HG03159 (cell line): ENCODE measurements around the gene ZNF827.

Experiments
- ATAC-seq: cut with Tn5 transposase; IDR thresholded peaks from one replicate; pipeline ENCODE4 v1.9.1; 2021; ENCODE audit warnings: mild to moderate bottlenecking, moderate library complexity; ENCODE audit not compliant: unreplicated experiment

ZNF827 gene

DNA sequence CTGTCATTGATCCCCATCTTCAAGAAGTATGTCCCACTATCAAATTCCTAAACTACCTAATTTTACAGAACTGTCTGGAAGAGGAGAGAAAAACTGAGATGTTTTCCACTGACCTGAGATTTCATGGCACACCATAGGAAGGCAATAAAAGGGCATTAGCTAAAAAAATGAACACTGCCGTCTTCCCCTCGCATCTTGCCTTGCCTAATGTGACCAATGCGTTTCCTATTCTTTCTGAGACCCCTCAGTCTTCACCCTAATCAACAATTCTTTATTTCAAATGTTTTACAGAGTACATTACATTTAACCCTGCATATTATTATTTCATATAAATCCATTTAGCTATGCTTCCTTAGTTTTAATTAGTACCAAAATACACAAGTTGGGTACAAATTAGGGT lies 43.6 kb downstream of the ZNF827 start:
- ATAC-seq, result no peak

DNA sequence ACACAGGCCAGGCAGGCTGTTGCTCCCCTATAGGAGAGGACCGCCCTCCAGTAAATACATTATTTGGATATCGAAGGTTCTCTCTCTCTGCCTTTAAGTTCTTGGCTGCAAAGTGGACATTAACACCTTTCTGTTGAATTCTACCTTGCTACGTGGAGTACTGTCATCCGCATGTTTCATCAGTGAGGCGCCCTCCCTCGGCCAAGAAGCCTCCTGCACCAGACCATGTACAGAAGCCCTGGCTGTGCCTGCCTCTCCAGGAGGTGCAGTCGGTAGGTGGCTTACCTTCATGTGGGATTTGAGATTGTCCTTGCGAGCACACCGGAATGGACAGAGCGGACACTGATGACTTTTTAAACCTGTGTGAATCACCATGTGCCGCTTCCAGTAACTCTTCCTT lies 46.7 kb downstream of the ZNF827 start:
- no peak for ATAC-seq

DNA sequence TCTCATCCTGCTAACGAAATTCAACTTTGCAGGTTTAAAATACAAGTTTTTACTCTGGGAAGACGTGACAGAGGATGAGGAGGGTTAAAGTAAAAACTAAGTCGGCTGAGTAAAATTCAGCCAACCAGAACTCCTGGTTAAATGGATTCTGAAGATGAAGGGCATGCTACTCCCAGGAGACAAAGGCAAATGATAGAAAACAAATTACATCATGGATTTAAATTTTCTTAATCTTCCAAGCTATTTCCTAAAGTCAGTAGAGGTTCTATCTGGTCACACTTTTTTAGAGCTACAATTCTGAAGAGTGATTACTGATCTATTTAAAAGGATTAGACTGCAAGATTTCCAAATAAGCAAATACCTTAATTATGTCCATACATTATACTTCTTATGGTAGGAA lies 47.9 kb downstream of the ZNF827 start:
- ATAC-seq, result no peak

DNA sequence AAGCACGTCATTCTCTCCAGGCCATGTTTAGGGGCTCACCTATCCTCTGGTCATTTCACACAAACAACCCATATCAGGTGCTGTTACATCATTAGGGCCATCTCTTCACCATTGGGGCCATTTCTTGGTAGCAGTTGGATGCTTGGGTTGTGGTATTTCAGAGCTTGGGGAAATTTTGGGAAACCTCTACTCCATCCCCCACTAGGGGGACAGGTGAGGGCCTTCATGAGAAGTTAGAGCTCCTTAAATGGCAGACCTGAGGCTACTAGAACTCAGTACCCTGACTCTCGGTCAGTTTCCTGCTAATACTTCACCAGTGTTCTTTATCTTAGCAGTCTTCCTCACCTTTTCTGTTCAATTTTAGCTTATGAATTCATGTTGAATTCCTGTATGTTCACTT lies 50.2 kb downstream of the ZNF827 start:
- ATAC-seq, result no peak

DNA sequence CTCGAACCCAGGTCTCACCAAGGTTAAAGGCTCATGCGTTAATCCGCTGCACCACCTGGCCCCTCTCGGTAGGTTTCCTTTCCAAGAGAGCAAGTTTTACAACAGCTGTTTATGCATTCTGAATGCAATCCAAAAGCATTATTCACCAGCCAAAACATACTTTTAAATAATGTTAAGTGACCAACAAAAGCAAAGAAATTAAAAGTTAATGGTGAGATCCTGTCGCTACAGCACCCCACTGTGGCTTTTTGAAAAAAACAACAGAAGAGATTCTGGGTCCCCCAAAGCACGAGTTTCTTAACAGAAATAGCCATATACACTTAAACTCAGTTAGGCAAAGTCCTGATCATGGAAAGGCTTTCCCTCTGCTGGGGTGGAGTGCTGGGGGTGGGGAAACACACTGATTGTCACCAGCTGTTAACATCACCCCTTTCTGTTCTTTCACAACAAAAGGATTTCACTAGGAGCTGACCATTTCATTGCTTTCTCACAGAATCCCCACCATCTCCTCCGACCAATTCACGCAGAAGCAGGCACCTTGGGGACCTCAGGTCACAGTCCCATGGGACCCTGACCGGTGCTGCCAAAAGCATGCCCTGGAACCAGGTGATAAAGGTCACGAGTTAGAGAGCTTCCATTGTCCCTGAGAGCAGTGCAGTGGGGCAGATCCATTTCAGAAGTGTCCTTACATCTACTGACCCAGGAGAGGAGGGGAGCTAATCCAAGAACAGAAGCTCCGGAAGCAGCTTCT lies 51.2 kb downstream of the ZNF827 start:
- ATAC-seq, result no peak

DNA sequence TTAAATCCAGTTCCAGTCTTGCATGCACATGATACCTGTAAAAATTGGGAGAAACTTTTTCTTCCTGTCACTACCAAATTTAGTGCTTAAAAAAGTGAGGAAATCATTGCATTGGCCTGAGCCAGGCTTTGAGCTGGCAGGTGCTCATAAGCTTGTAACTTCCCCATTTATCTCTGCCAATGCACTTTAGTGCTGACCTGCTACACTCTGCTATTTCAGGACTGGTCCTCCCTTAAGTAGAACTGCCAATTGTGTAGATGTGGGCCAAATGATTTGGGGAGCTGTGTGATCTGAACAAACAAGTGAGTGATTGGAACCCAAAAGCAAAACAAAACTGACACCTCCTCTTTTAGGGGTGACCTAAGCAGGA lies 51.8 kb downstream of the ZNF827 start:
- no peak for ATAC-seq

DNA sequence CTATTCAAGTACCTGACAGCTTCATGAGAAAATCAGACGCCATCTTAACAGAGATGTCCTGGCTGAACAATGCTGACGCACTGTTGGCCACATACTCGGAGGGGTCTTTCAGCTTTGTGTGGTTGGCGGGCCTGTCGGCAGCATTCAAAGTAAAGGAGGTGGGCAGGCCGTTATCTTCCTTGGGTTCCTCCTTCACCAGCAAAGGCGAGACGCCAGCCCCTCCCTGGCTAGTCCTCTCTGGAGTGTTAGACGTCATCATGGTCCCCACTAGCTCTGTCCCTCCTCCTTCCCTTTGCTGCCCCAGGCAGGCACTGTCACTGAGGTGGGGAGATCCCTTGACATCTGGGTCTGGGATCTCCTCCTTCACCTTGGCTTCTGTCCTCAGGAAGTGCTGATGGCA lies 53.0 kb downstream of the ZNF827 start:
- no peak for ATAC-seq

DNA sequence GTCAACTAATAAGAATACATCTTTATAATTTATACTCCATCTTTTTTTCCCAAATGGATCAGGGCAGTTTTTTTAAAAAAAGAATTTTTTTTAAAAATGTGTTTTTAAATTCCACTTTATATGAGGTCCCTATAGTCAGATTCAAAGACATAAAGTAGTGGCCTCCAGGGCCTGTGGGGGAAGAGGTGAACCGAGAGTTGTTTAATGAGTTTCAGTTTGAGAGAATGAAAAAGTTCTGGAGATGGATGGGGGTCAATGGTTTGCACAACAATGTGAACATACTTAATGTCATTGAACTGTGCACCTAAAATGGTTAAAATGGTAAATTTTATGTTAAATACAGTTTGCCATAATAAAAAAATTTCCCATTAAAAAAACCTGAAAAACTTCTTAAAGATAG lies 53.8 kb downstream of the ZNF827 start:
- no peak for ATAC-seq

DNA sequence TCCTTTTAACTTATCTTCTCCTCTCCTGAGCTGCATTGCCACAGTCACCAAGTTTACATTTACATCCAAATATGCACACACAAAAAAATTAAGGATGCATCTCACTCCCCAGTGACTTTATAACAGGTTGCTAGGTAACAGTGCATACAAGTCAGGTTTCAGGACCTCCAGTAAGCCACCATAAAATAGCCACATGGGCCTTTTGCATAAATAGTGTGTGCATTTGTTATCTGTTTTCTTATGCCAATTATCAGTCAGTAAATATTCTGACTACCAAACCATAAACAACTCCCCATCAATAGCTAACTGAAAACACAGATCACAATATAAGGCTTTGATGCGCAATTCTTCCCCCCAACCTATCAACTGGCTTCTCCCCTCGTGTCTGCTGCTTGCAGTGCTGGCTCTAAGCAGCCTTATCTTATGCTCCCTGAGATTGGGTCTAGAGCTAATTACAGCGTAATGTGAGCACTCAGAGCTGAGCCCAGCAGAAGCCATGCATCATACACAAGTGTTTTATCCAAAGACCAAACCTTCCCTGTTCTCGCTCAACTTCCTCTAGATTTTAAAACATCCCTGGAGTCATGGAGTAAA lies 55.4 kb downstream of the ZNF827 start:
- ATAC-seq, result no peak

DNA sequence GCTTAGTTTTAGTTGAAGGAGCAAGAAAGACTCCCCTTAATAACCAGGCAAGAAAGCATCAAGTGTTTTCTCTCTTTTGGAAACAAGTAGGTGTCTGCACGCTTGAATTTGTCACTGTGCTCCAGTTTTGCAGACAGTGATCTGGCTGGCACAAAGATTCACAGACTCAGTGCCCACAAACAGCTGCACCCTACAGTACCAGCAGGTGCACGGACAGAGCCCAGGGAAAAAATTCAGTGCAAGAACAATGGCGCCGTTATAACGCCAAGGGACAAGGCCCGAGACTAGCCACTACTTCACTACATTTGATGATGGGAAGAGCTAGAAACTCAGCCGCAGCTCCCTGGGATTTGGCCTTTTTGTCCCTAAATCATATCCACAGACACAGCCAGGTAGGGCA lies 56.0 kb downstream of the ZNF827 start:
- ATAC-seq, result no peak

DNA sequence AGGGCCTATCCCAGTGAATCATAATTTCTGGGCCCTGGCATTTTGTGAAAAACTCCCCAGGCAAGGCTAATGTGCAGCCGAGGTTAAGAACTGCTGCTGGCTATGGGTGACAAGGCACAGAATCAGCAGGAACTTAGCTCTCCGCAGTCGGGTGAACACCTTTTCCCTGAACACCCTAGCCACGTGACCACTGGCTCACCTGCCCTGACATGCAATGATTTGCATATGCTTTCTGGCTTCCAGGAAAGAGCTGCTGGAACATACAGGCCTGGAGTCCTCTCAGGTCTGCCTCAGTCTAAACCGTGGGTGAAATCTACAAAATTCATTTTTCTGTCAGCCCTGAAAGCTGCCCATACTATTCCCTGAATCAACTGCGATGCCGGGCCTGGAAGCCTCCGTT lies 56.6 kb downstream of the ZNF827 start:
- ATAC-seq, result peak; percentile 49

DNA sequence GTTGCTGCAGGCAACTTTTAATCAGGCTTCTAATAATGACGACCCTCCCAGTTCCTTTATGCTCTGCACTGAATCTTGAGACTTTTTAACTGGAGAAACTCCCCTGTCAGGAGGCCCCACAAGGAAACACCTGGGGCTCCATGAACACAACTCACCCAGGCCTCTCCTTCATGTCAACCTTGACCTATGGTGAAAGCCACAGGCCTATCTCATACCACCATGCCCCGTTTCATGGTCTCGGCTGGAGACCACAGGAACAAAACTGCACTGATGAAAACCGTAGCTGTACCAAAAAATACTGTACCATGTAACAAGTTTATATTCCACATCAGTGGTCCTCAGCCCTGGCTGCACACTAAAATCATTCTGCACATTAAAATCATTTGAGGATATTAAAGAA lies 57.0 kb downstream of the ZNF827 start:
- no peak for ATAC-seq

DNA sequence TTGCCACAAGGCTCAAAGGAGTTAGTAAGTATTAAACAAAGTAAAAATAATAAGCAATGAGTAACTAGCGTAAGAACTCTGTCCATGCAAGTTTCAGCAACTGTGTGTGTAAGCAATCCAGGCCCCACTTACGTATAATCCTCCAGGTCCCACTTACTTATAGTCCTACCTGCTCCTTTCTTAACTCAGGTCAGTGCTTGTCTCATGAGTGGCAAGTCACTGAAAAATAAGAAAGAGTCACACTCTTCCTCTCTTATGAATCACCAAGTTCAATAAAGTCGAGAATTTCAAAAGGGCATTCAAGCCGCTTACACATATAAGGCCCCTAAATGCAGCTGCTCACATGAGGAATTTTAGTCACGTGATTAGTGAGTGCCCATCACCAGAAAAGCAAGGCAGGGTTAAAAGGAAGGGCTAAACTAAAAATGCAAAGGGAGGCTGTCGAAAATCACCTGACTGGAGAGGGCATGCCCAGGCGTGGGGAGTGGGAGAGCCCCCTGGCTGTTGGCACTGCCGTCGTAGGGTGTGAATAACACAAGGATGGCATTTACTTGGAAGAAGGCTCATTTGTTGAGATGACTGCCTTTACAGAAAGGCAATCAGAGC lies 58.2 kb downstream of the ZNF827 start:
- no peak for ATAC-seq

DNA sequence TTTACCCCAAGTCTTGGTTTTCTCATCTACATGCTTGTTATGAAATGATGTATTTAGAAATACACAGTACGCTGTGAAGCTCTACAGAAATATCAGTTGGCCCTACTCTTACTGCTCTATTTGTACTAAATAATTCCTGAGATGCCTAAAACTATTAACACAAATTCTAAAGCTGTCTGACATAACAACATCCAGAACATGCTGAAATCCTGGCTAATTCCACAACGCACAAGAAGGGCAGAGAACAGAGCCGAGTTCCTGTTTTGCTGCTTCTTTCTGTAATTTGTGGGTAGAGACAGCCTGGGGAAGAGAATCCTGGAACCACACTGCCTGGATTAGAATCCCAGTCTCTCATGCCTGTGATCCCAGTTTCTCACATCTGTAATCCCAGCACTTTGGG lies 59.0 kb downstream of the ZNF827 start:
- ATAC-seq, result no peak

DNA sequence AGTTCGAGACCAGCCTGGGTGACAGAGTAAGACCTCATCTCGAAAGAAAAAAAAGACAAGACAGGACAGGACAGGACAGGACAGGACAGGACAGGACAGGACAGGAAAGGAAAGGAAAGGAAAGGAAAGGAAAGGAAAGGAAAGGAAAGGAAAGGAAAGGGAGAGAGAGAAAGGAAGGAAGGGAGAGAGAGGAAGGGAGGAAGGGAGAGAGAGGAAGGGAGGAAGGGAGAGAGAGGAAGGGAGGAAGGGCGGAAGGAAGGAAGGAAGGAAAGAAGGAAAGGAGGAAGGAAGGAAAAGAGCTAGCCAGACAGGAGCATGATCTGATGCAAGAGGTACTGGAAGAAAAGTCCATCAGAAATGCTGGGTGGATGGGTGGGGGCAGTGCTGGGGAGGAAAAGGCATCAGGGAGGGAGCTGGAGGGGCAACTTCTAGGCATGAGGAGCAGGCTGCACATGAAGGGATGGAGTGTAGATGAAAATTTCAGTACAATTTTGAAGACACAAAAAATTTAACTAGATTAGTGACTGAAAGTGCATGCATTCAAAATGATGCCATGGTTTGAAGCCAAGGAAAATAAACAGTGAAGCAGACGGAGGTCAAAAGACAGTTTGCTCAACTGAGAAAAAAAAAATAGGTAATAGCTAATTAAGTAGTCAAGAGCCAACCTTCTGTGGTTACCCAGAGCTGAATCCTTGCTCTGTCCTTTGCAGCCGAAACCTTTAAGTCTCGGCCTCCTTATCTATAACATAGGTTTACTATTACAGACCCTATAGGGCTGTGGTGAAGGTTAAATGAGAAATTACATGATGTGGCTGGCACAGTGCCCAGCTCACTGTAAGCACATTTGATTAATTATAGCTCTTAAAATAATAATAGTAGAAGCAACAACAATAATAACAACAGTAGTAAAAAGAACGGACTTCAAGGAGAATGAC lies 59.9 kb downstream of the ZNF827 start:
- ATAC-seq, result no peak

DNA sequence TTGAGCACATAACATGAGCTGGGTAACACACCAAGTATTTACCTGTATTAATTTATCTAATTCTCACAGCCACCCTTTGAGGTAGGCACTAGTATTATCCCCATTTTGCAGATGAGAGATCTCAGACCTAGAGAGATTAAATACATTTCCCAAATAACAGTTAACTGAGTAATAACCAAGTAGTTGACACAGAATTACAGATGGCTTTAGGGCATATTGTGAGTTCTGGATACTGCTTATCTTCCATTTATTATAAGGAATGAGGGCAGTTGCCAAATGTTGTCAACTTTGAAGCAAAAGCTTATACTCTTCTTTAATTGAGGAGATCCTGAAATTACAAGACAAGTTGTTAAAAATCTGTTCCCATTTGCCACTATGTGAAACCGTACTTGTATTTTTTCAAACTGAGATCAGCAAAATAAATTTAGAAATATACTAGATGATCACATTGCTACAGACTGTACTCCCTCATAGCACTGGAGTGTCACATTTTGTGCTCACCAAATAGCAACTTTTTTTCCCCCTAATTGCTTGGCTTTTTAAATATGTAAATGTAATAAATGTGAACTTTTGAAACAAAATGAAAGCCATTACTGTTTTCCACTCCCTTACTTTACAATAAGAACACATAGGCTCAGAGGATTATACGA lies 62.0 kb downstream of the ZNF827 start:
- no peak for ATAC-seq

DNA sequence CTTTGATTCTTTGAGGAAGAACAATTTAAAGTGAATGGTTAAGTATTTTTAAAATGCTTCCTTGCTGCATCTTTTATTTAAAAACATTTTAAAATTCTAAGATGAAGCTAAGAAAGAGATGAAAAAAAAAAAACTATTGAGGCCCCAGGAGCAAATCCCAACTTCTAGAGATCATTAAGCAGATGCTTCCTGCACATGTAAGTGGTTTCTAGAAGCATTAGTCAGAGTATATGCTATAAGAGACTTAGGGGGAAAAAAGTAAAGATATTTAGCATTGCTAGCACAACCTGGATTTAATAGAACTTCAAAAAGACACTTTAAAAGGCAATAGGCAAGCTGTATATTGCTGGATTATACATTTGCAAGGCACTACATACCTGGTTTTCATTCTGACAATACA lies 64.7 kb downstream of the ZNF827 start:
- ATAC-seq, result no peak

DNA sequence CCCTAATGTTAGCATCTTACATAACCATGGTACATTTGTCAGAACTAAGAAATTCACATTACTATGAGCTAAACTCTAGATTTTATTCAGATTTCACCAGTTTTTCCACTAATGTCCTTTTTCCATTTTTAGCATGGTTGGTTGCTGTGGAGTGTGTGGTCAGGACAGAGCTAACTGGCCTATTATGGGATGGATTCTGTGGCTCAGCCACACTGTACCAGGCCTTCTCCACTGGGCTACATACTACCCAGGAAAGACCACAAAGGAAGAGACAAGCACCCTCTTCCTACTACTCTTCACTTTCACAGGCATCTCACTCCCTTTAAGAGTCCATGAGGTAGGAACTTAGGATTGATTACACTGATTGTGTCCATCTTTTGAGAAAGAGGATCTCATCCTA lies 67.4 kb downstream of the ZNF827 start:
- no peak for ATAC-seq

DNA sequence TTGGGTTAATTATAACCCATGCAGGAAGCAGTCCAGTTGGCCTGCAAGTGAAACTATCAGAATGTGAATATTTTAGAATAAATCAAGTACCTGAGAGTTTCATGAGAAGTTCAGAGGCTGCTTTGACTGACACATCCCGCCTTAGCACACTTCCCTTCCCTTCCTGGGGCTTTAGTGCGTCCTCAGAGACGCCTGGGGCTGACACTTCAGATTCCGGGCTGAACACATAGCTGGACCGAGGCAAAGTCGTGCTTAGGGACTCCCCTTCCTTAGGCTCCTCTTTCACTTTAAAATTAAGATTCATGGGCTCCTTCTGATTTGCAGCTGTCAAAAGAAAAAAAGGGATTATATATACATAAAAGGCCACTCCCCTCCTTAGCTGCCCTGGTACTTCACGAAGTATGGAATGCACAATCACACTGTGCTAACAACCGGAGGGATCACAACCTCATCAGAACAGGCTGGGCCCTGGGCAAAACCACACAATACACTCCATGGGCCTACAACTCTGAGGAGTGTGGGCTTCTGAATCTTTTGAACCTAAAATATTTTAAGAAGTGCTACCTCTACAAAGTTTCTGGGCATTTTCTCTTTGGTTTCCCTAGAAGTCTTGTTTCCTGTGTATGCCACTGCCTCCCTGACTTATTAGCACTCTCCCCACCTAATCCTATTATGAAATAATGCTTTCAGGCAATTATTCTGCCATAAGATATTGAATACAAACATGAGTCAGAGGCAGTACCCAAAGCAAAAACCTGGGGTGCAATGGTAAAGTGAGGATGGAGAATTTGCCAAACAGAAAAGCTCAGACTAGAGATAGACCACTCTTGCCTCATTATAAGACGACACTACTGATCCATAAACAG lies 68.2 kb downstream of the ZNF827 start:
- no peak for ATAC-seq
